SK-N-SH treated with all-trans-retinoic acid at 6 μM for 48 hours (cell line): ENCODE measurements around the gene BSG.

Experiments
- ATAC-seq: fragments of 200-7000 bp; cut with Tn5 transposase; 3 replicates; pipeline ENCODE4 v1.9.1; 2020; ENCODE audit warnings: mild to moderate bottlenecking, moderate library complexity
- ARNTL ChIP-seq: fragments of 450-650 bp; formaldehyde crosslinking; IDR thresholded peaks from 2 replicates; pipeline ENCODE4 v1.5.0; 2020; ENCODE audit warnings: low read depth, mild to moderate bottlenecking, moderate library complexity, borderline replicate concordance
- BACH2 ChIP-seq: fragments of 250-450 bp; sonication (Bioruptor Pico); IDR thresholded peaks from 2 replicates; pipeline ENCODE4 v1.9.0; 2021; ENCODE audit warnings: mild to moderate bottlenecking, borderline replicate concordance
- CSDC2 ChIP-seq: fragments of 250-450 bp; sonication (Bioruptor Pico); IDR thresholded peaks from 2 replicates; pipeline ENCODE4 v1.5.0; 2020; ENCODE audit warnings: mild to moderate bottlenecking, moderate library complexity
- CSRNP3 ChIP-seq: fragments of 250-450 bp; sonication (Bioruptor Pico); IDR thresholded peaks from 2 replicates; pipeline ENCODE4 v1.5.1; 2021; ENCODE audit warnings: mild to moderate bottlenecking, moderate library complexity
- ESRRG ChIP-seq: fragments of 250-450 bp; sonication (Bioruptor Pico); IDR thresholded peaks from 2 replicates; pipeline ENCODE4 v1.6.1; 2021; ENCODE audit warnings: mild to moderate bottlenecking
- GLIS3 ChIP-seq: fragments of 250-450 bp; sonication (Bioruptor Pico); IDR thresholded peaks from 2 replicates; pipeline ENCODE4 v1.5.0; 2020; ENCODE audit warnings: mild to moderate bottlenecking, moderate library complexity
- ISL1 ChIP-seq: fragments of 250-450 bp; sonication (Bioruptor Pico); IDR thresholded peaks from 2 replicates; pipeline ENCODE4 v2.1.2; 2022; ENCODE audit warnings: mild to moderate bottlenecking, moderate library complexity
- OSR1 ChIP-seq: fragments of 250-450 bp; sonication (Bioruptor Pico); IDR thresholded peaks from 2 replicates; pipeline ENCODE4 v1.8.0; 2022; ENCODE audit warnings: moderate library complexity, mild to moderate bottlenecking, inconsistent platforms
- PPARA ChIP-seq: fragments of 250-450 bp; sonication (Bioruptor Pico); IDR thresholded peaks from 2 replicates; pipeline ENCODE4 v1.5.0; 2020; ENCODE audit warnings: mild to moderate bottlenecking, borderline replicate concordance
- SNAI2 ChIP-seq: fragments of 250-450 bp; sonication (Bioruptor Pico); IDR thresholded peaks from 2 replicates; pipeline ENCODE4 v1.5.0; 2020; ENCODE audit warnings: mild to moderate bottlenecking, moderate library complexity
- TCF4 ChIP-seq: fragments of 250-450 bp; sonication (Bioruptor Pico); IDR thresholded peaks from 2 replicates; pipeline ENCODE4 v1.8.0; 2021; ENCODE audit warnings: mild to moderate bottlenecking, moderate library complexity, borderline replicate concordance
- TOX ChIP-seq: fragments of 250-450 bp; sonication (Bioruptor Pico); IDR thresholded peaks from 2 replicates; pipeline ENCODE4 v1.8.0; 2021; ENCODE audit warnings: mild to moderate bottlenecking, moderate library complexity, borderline replicate concordance
- ZC3H10 ChIP-seq: fragments of 250-450 bp; sonication (Bioruptor Pico); IDR thresholded peaks from 2 replicates; pipeline ENCODE4 v1.5.1; 2021; ENCODE audit warnings: mild to moderate bottlenecking, moderate library complexity
- ZFP3 ChIP-seq: fragments of 250-450 bp; sonication (Bioruptor Pico); IDR thresholded peaks from 2 replicates; pipeline ENCODE4 v1.5.0; 2020; ENCODE audit warnings: mild to moderate bottlenecking, moderate library complexity
- ZFP30 ChIP-seq: fragments of 450-650 bp; formaldehyde crosslinking; IDR thresholded peaks from 2 replicates; pipeline ENCODE4 v1.5.0; 2022; ENCODE audit warnings: mild to moderate bottlenecking, moderate library complexity
- ZNF70 ChIP-seq: fragments of 450-650 bp; formaldehyde crosslinking; IDR thresholded peaks from 2 replicates; pipeline ENCODE4 v1.5.0; 2020; ENCODE audit warnings: mild to moderate bottlenecking, moderate library complexity
- ZNF8 ChIP-seq: fragments of 450-650 bp; formaldehyde crosslinking; IDR thresholded peaks from 2 replicates; pipeline ENCODE4 v1.5.0; 2020; ENCODE audit warnings: mild to moderate bottlenecking, moderate library complexity
- TF ChIP-seq, protein P1 (sequence below): fragments of 250-450 bp; sonication (Bioruptor Pico); IDR thresholded peaks from 2 replicates; pipeline ENCODE4 v1.5.0; 2020; ENCODE audit warnings: mild to moderate bottlenecking, moderate library complexity
- TF ChIP-seq, protein P2 (sequence below): fragments of 250-450 bp; sonication (Bioruptor Pico); IDR thresholded peaks from 2 replicates; pipeline ENCODE4 v1.5.1; 2020; ENCODE audit warnings: low read depth, mild to moderate bottlenecking, moderate library complexity
- TF ChIP-seq, protein P3 (sequence below): fragments of 250-450 bp; sonication (Bioruptor Pico); IDR thresholded peaks from 2 replicates; pipeline ENCODE4 v1.8.0; 2020; ENCODE audit warnings: mild to moderate bottlenecking, moderate library complexity, borderline replicate concordance
- TF ChIP-seq, protein P4 (sequence below): fragments of 250-450 bp; sonication (Bioruptor Pico); IDR thresholded peaks from 2 replicates; pipeline ENCODE4 v1.8.0; 2021; ENCODE audit warnings: low read depth, mild to moderate bottlenecking, moderate library complexity, borderline replicate concordance

The BSG gene

GRCh38 chr19:531753-532560, 40.4 kb upstream of the BSG start, which contains the start of gene CDC34:
CDC34 (plus strand) TSS chr19:531760; CDS start chr19:531932, 172 bp downstream.
- TF ChIP-seq ESRRG (no peak), ZC3H10 (no peak), ISL1 (CRISPR knock-in tag) (no peak), GLIS3 (CRISPR knock-in tag) (no peak)
- peak; percentile 23 for ATAC-seq

- peak; percentile 62 for ATAC-seq
- TF ChIP-seq CSDC2 (no peak), ARNTL (no peak), PPARA (CRISPR knock-in tag) (no peak), CSRNP3 (CRISPR knock-in tag) (no peak), SNAI2 (CRISPR knock-in tag) (no peak), TOX (CRISPR knock-in tag) (no peak), ISL1 (CRISPR knock-in tag) (no peak), OSR1 (no peak), ZNF8 (no peak), ZFP30 (CRISPR knock-in tag) (no peak), ZFP3 (no peak), TCF4 (CRISPR knock-in tag) (no peak)
- TF ChIP-seq, protein P1, sequence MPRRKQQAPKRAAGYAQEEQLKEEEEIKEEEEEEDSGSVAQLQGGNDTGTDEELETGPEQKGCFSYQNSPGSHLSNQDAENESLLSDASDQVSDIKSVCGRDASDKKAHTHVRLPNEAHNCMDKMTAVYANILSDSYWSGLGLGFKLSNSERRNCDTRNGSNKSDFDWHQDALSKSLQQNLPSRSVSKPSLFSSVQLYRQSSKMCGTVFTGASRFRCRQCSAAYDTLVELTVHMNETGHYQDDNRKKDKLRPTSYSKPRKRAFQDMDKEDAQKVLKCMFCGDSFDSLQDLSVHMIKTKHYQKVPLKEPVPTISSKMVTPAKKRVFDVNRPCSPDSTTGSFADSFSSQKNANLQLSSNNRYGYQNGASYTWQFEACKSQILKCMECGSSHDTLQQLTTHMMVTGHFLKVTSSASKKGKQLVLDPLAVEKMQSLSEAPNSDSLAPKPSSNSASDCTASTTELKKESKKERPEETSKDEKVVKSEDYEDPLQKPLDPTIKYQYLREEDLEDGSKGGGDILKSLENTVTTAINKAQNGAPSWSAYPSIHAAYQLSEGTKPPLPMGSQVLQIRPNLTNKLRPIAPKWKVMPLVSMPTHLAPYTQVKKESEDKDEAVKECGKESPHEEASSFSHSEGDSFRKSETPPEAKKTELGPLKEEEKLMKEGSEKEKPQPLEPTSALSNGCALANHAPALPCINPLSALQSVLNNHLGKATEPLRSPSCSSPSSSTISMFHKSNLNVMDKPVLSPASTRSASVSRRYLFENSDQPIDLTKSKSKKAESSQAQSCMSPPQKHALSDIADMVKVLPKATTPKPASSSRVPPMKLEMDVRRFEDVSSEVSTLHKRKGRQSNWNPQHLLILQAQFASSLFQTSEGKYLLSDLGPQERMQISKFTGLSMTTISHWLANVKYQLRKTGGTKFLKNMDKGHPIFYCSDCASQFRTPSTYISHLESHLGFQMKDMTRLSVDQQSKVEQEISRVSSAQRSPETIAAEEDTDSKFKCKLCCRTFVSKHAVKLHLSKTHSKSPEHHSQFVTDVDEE = no peak
- TF ChIP-seq, protein P2, sequence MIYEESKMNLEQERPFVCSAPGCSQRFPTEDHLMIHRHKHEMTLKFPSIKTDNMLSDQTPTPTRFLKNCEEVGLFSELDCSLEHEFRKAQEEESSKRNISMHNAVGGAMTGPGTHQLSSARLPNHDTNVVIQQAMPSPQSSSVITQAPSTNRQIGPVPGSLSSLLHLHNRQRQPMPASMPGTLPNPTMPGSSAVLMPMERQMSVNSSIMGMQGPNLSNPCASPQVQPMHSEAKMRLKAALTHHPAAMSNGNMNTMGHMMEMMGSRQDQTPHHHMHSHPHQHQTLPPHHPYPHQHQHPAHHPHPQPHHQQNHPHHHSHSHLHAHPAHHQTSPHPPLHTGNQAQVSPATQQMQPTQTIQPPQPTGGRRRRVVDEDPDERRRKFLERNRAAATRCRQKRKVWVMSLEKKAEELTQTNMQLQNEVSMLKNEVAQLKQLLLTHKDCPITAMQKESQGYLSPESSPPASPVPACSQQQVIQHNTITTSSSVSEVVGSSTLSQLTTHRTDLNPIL = no peak
- TF ChIP-seq, protein P3, sequence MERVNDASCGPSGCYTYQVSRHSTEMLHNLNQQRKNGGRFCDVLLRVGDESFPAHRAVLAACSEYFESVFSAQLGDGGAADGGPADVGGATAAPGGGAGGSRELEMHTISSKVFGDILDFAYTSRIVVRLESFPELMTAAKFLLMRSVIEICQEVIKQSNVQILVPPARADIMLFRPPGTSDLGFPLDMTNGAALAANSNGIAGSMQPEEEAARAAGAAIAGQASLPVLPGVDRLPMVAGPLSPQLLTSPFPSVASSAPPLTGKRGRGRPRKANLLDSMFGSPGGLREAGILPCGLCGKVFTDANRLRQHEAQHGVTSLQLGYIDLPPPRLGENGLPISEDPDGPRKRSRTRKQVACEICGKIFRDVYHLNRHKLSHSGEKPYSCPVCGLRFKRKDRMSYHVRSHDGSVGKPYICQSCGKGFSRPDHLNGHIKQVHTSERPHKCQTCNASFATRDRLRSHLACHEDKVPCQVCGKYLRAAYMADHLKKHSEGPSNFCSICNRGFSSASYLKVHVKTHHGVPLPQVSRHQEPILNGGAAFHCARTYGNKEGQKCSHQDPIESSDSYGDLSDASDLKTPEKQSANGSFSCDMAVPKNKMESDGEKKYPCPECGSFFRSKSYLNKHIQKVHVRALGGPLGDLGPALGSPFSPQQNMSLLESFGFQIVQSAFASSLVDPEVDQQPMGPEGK (CRISPR knock-in tag) = no peak
Observed at GRCh38 chr19:532561-533363, 39.6 kb upstream of the BSG start.

GRCh38 chr19:533364-534058, 38.9 kb upstream of the BSG start:
- no peak for ATAC-seq
- TF ChIP-seq ZNF8 = no peak
- no peak for TF ChIP-seq ZFP3
- TF ChIP-seq ESRRG = no peak
- TF ChIP-seq TCF4 (CRISPR knock-in tag) = no peak
- no peak for TF ChIP-seq BACH2
- TF ChIP-seq ISL1 (CRISPR knock-in tag) = no peak
- TF ChIP-seq ZNF70 = no peak
- TF ChIP-seq, protein P4, sequence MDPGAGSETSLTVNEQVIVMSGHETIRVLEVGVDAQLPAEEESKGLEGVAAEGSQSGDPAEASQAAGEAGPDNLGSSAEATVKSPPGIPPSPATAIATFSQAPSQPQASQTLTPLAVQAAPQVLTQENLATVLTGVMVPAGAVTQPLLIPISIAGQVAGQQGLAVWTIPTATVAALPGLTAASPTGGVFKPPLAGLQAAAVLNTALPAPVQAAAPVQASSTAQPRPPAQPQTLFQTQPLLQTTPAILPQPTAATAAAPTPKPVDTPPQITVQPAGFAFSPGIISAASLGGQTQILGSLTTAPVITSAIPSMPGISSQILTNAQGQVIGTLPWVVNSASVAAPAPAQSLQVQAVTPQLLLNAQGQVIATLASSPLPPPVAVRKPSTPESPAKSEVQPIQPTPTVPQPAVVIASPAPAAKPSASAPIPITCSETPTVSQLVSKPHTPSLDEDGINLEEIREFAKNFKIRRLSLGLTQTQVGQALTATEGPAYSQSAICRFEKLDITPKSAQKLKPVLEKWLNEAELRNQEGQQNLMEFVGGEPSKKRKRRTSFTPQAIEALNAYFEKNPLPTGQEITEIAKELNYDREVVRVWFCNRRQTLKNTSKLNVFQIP = no peak
- no peak for TF ChIP-seq CSDC2
- TF ChIP-seq, protein P2 = no peak
- TF ChIP-seq, protein P3 (CRISPR knock-in tag) = no peak
- TF ChIP-seq CSRNP3 (CRISPR knock-in tag) = no peak
